Measurements from ENCODE around the gene SMIM32. TPM values are rescaled to one million over a fixed set of nuclear protein-coding genes. Genes with fewer than 3 reads are reported as not detected.
A peak's percentile ranks its signal among the peaks of the same experiment; 100 is the strongest.

The SMIM32 gene
- total RNA-seq, 1 donor from 2014 or later = 0.79 TPM

GRCh38 chr5:136213919-136214493 lies 21.0 kb upstream of the SMIM32 start:
- Mint-ChIP-seq H3K36me3 (ENCODE audit: insufficient read depth) (no peaks in the 10 kb centered on the region), H3K9me3 (ENCODE audit: low read depth) (no peaks in the 10 kb centered on the region), H3K27ac (no peak overlapping the region), H3K27me3 (peaks cover 9% of the 10 kb centered on the region), H3K4me3 (ENCODE audit: low read depth) (no peak overlapping the region), H3K4me1 (ENCODE audit: low read depth) (no peaks in the 10 kb centered on the region)
- no peak for TF ChIP-seq CTCF (IDR thresholded peaks at IDR 0.05; ENCODE audit: unreplicated experiment)
- DNase-seq (ENCODE audit: low spot score, unreplicated experiment) = no peak

- Mint-ChIP-seq H3K4me3 (ENCODE audit: low read depth) (no peak overlapping the region), H3K4me1 (ENCODE audit: low read depth) (no peaks in the 10 kb centered on the region), H3K27ac (no peak overlapping the region), H3K27me3 (peaks cover 16% of the 10 kb centered on the region), H3K9me3 (ENCODE audit: low read depth) (no peaks in the 10 kb centered on the region), H3K36me3 (ENCODE audit: insufficient read depth) (no peaks in the 10 kb centered on the region)
- peak; percentile 91 for TF ChIP-seq CTCF (IDR thresholded peaks at IDR 0.05; ENCODE audit: unreplicated experiment)
- DNase-seq (ENCODE audit: low spot score, unreplicated experiment) = peak; percentile 23
These were observed 19.3 kb upstream of the SMIM32 start for GRCh38 chr5:136212252-136212721.

GRCh38 chr5:136211282-136212040 lies 18.5 kb upstream of the SMIM32 start:
- no peaks in the 10 kb centered on the region for H3K4me1 Mint-ChIP-seq (ENCODE audit: low read depth)
- peaks cover 16% of the 10 kb centered on the region for H3K27me3 Mint-ChIP-seq
- no peaks in the 10 kb centered on the region for H3K9me3 Mint-ChIP-seq (ENCODE audit: low read depth)
- H3K36me3 Mint-ChIP-seq (ENCODE audit: insufficient read depth) = no peaks in the 10 kb centered on the region
- no peak overlapping the region for H3K27ac Mint-ChIP-seq
- no peak for DNase-seq (ENCODE audit: low spot score, unreplicated experiment)
- no peak for TF ChIP-seq CTCF (IDR thresholded peaks at IDR 0.05; ENCODE audit: unreplicated experiment)
- H3K4me3 Mint-ChIP-seq (ENCODE audit: low read depth) = no peak overlapping the region

DNA sequence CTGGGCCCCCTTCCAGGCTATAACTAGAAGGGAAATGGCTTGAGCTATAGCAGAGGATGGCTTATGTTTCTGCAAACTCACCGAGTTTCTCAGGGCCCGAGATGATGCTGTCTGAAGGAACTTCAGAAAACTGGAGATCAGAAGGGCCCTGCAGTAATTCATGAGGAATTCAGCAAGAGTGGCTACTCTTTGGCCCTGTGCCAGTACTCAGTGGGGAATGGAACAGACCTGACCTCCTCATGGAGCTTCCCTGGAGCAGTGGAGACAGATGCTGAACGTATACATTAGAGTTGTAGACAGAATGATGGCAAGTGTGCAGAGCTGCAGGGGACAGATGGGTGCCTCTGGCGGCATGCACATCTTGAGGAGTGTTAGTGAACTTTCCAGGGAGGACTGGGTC lies 17.3 kb upstream of the SMIM32 start:
- Mint-ChIP-seq H3K36me3 (ENCODE audit: insufficient read depth) (peaks cover 2% of the 10 kb centered on the region), H3K4me3 (ENCODE audit: low read depth) (no peak overlapping the region), H3K27me3 (peaks cover 16% of the 10 kb centered on the region), H3K27ac (no peak overlapping the region), H3K9me3 (ENCODE audit: low read depth) (peaks cover 4% of the 10 kb centered on the region), H3K4me1 (ENCODE audit: low read depth) (no peaks in the 10 kb centered on the region)
- no peak for TF ChIP-seq CTCF (IDR thresholded peaks at IDR 0.05; ENCODE audit: unreplicated experiment)
- DNase-seq (ENCODE audit: low spot score, unreplicated experiment) = no peak

DNA sequence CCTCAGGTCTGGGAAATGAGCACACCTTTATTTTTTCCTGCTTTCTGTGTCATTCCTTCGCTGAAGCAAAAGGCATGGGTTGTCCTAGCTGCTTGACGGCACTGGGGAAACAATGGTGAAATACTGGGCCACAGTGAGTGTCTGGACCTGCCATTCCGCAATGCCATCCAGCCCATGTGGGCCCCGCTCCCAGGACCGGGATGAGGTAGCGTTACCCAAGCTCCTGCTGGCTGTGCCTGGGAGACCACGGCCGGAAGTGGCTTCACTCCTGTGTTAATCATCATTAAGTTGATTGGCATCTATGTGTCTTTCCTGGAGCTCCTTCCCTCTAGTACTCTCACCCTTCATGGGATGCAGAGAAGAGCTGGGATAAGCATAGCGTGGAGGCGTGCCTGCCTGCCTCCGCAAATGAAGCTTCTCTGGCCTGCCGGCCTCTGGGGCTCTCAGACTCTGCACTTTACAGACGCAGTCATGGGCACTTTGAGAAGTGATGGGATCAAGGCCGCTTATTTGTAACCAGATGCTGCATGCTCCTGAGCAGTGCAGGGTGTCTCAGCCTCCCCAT lies 16.5 kb upstream of the SMIM32 start:
- no peak overlapping the region for H3K27ac Mint-ChIP-seq
- DNase-seq (ENCODE audit: low spot score, unreplicated experiment) = no peak
- peaks cover 16% of the 10 kb centered on the region for H3K27me3 Mint-ChIP-seq
- TF ChIP-seq CTCF (IDR thresholded peaks at IDR 0.05; ENCODE audit: unreplicated experiment) = no peak
- H3K4me1 Mint-ChIP-seq (ENCODE audit: low read depth) = no peaks in the 10 kb centered on the region
- H3K9me3 Mint-ChIP-seq (ENCODE audit: low read depth) = peaks cover 5% of the 10 kb centered on the region
- H3K36me3 Mint-ChIP-seq (ENCODE audit: insufficient read depth) = peaks cover 2% of the 10 kb centered on the region
- no peak overlapping the region for H3K4me3 Mint-ChIP-seq (ENCODE audit: low read depth)

Data from progenitor cell of endocrine pancreas (in vitro differentiated cells).